ENCODE results near the gene AATF. TPM values are rescaled to one million over a fixed set of nuclear protein-coding genes. Genes with fewer than 3 reads are reported as not detected.

The AATF gene
- total RNA-seq, 2 experiments from 2014 or later: 40.3 to 40.8 TPM

- CTCF ChIA-PET: no interaction called here
- intact Hi-C loops (cut with DNase I, micrococcal nuclease): no loop called here
- H3K36me3 ChIP-seq (ENCODE audit: insufficient read depth, low read length): peaks cover 53% of the 10 kb centered on the region
- no peak overlapping the region for H3K27ac ChIP-seq (ENCODE audit: low read depth in 1 of 2, low read length in 2 of 2)
- H3K27me3 ChIP-seq (ENCODE audit: control insufficient read depth in 1 of 2, insufficient read depth in 2 of 2, low read length in 2 of 2): no peaks in the 10 kb centered on the region
- Mint-ChIP-seq H3K4me1 (ENCODE audit: low read depth) (peaks cover 7% of the 10 kb centered on the region), H3K4me3 (no peak overlapping the region), H3K9me3 (no peaks in the 10 kb centered on the region), H3K27ac (no peak overlapping the region), H3K27me3 (no peaks in the 10 kb centered on the region), H3K36me3 (ENCODE audit: low read depth) (peaks cover 60% of the 10 kb centered on the region)
- H3K4me1 ChIP-seq (ENCODE audit: insufficient read depth, low read length): peaks cover 3% of the 10 kb centered on the region
- POLR2A ChIA-PET: no interaction called here
- no peaks in the 10 kb centered on the region for H3K9me3 ChIP-seq (ENCODE audit: control insufficient read depth in 1 of 2, insufficient read depth in 1 of 2, low read length in 2 of 2)
- ATAC-seq (ENCODE audit: poor library complexity) (no peak), DNase-seq (no peak)
- no peak for TF ChIP-seq CTCF (IDR thresholded peaks at IDR 0.05)
- no peak overlapping the region for H3K4me3 ChIP-seq (ENCODE audit: low read length)
Observed at GRCh38 chr17:37052450-37052849, 103.7 kb downstream of the AATF start.

- ATAC-seq (ENCODE audit: poor library complexity) (no peak), DNase-seq (no peak)
- ChIA-PET CTCF (no interaction called here), POLR2A (no interaction called here)
- intact Hi-C loops (cut with DNase I, micrococcal nuclease): no loop called here
- peaks cover 49% of the 10 kb centered on the region for H3K36me3 ChIP-seq (ENCODE audit: insufficient read depth, low read length)
- H3K27me3 ChIP-seq (ENCODE audit: control insufficient read depth in 1 of 2, insufficient read depth in 2 of 2, low read length in 2 of 2): no peaks in the 10 kb centered on the region
- no peak overlapping the region for H3K4me3 Mint-ChIP-seq
- H3K4me1 ChIP-seq (ENCODE audit: insufficient read depth, low read length): no peaks in the 10 kb centered on the region
- H3K9me3 Mint-ChIP-seq: no peaks in the 10 kb centered on the region
- no peak overlapping the region for H3K4me3 ChIP-seq (ENCODE audit: low read length)
- no peaks in the 10 kb centered on the region for H3K4me1 Mint-ChIP-seq (ENCODE audit: low read depth)
- no peaks in the 10 kb centered on the region for H3K9me3 ChIP-seq (ENCODE audit: control insufficient read depth in 1 of 2, insufficient read depth in 1 of 2, low read length in 2 of 2)
- no peak overlapping the region for H3K27ac ChIP-seq (ENCODE audit: low read depth in 1 of 2, low read length in 2 of 2)
- H3K27me3 Mint-ChIP-seq: no peaks in the 10 kb centered on the region
- H3K36me3 Mint-ChIP-seq (ENCODE audit: low read depth): peaks cover 57% of the 10 kb centered on the region
- no peak for TF ChIP-seq CTCF (IDR thresholded peaks at IDR 0.05)
- H3K27ac Mint-ChIP-seq: no peak overlapping the region
Observed at GRCh38 chr17:37054894-37055293, 106.1 kb downstream of the AATF start.

- ATAC-seq (ENCODE audit: poor library complexity): no peak
- intact Hi-C loops (cut with DNase I, micrococcal nuclease): no loop called here
- no peaks in the 10 kb centered on the region for H3K9me3 Mint-ChIP-seq
- peak in 1 of 14 experiments; percentile 5 for DNase-seq
- H3K27me3 ChIP-seq (ENCODE audit: control insufficient read depth in 1 of 2, insufficient read depth in 2 of 2, low read length in 2 of 2): no peaks in the 10 kb centered on the region
- ChIA-PET CTCF (interaction anchor here (1.3 kb wide), 1 partner anchor 9 kb away, joined by 3 read pairs; no protein-coding TSS in a partner anchor), POLR2A (no interaction called here)
- H3K4me3 ChIP-seq (ENCODE audit: low read length): no peak overlapping the region
- H3K27ac Mint-ChIP-seq: no peak overlapping the region
- no peaks in the 10 kb centered on the region for H3K4me1 Mint-ChIP-seq (ENCODE audit: low read depth)
- no peak for TF ChIP-seq CTCF (IDR thresholded peaks at IDR 0.05)
- no peaks in the 10 kb centered on the region for H3K27me3 Mint-ChIP-seq
- H3K27ac ChIP-seq (ENCODE audit: low read depth in 1 of 2, low read length in 2 of 2): no peak overlapping the region
- H3K4me1 ChIP-seq (ENCODE audit: insufficient read depth, low read length): no peaks in the 10 kb centered on the region
- H3K9me3 ChIP-seq (ENCODE audit: control insufficient read depth in 1 of 2, insufficient read depth in 1 of 2, low read length in 2 of 2): no peaks in the 10 kb centered on the region
- peaks cover 52% of the 10 kb centered on the region for H3K36me3 Mint-ChIP-seq (ENCODE audit: low read depth)
- no peak overlapping the region for H3K4me3 Mint-ChIP-seq
- H3K36me3 ChIP-seq (ENCODE audit: insufficient read depth, low read length): peaks cover 42% of the 10 kb centered on the region
Observed at GRCh38 chr17:37056622-37057021, 107.9 kb downstream of the AATF start.
